Ovary (tissue), 9 donors: ENCODE results near the gene CHCHD6. TPM values are rescaled to one million over a fixed set of nuclear protein-coding genes. Genes with fewer than 3 reads are reported as not detected.

Source experiments
- DNase-seq, 5 donors: peaks; one replicate each; pipeline ENCODE4 v3.0.0-alpha.2; 2019 to 2020
- H3K27ac ChIP-seq, 2 donors: fragments of 200-600 bp; one replicate each; pipeline versions ENCODE4 v1.5.1 to v1.8.0; 2019 to 2022
- H3K27me3 ChIP-seq: fragments of 200-600 bp; one replicate; pipeline ENCODE4 v1.8.0; 2022
- H3K36me3 ChIP-seq: fragments of 200-600 bp; sonication (generic); one replicate; pipeline ENCODE4 v1.5.1; 2019
- H3K4me1 ChIP-seq: one replicate; pipeline ENCODE4 v1.8.1; 2013; ENCODE audit warnings: mild to moderate bottlenecking, moderate library complexity; ENCODE audit not compliant: insufficient read depth
- H3K4me3 ChIP-seq: fragments of 200-600 bp; sonication (generic); one replicate; pipeline ENCODE4 v1.5.1; 2017
- H3K9me3 ChIP-seq, 2 donors: fragments of 200-600 bp in 1 of 2; sonication (generic) in 1 of 2; one replicate each; pipeline versions ENCODE4 v1.5.1 to v1.8.1; 2013 to 2019; ENCODE audit warnings: mild to moderate bottlenecking in 1 of 2, moderate library complexity in 1 of 2
- CTCF ChIP-seq, 3 donors: fragments of 450-650 bp in 2 of 3; fragments of 200-600 bp in 1 of 3; IDR thresholded peaks; one replicate each; pipeline versions ENCODE4 v1.5.1 to v1.8.0; 2016 to 2022; ENCODE audit warnings: antibody characterized with exemption in 3 of 3, mild to moderate bottlenecking in 1 of 3
- EP300 ChIP-seq: sonication (generic); formaldehyde crosslinking; IDR thresholded peaks from one replicate; pipeline ENCODE4 v1.6.1; 2017; ENCODE audit warnings: antibody characterized with exemption
- POLR2A ChIP-seq: fragments of 450-650 bp; IDR thresholded peaks from one replicate; pipeline ENCODE4 v1.6.1; 2017; ENCODE audit warnings: antibody characterized with exemption, mild to moderate bottlenecking, moderate library complexity
- WGBS, 3 donors: extraction: QIAGEN DNeasy Blood & Tissue Kit in 1 of 3; methylation state at CpG; one replicate each; pipeline versions ENCODE4 v1.1.5 to v1.1.7; 2013 to 2017; 5-methylcytosine and 5-hydroxymethylcytosine counted together
- intact Hi-C, 4 donors: fragments of 100-400 bp; cut with DNase I; formaldehyde crosslinking; loops; one replicate each; pipeline versions ENCODE4 v1.11.0 to v1.15.1; 2022 to 2023
- polyA plus RNA-seq, 2 donors: library from polyadenylated mRNA; stranded (reverse); fragments of 200-250 nt in 1 of 2; fragments of 350-450 nt in 1 of 2; fragmentation: Illumina TruSeq in 1 of 2; extraction: RNeasy Lipid Tissue Mini Kit (QIAGEN cat#74804) in 1 of 2; gene quantifications; one replicate each; pipeline ENCODE4 v1.2.3, GENCODE V29; 2013 to 2014
- total RNA-seq, 7 donors: library from RNA; depleted of rRNA in 2 of 7; stranded (reverse); fragments of >200 nt in 2 of 7; fragmentation: NEBNext Ultra II Directional in 3 of 7; extraction: Animal tissue kit (Norgen Biotek cat#: 25700) in 3 of 7; gene quantifications; one replicate each; pipeline versions ENCODE4 v1.1.0 to v1.2.4, GENCODE V29; 2016 to 2023
- donor health status: DM: no; HTN: no; CAD: no; lungs with moderate emphysema.
- donor health status: DM: no; HTN: no; CAD: no.
- donor health status: Bipolar disorder and iron deficiency.
- donor health status: DM: yes; HTN: yes; CAD: no.
- donor health status: DM: no; HTN: no; CAD: no.
- donor health status: DM: yes; HTN: yes; CAD: no.

The CHCHD6 gene
- total and polyA plus RNA-seq, 9 donors = 8.5 to 24.6 (median 19.5) TPM

- Histone ChIP-seq H3K27ac (no peak overlapping the region), H3K9me3 (no peaks in the 10 kb centered on the region), H3K4me1 (peaks cover 3% of the 10 kb centered on the region), H3K36me3 (no peaks in the 10 kb centered on the region), H3K27me3 (no peaks in the 10 kb centered on the region), H3K4me3 (no peak overlapping the region)
- intact Hi-C loops = no loop called here
- 84 to 93% (median 92%) methylated on average over 3 of the region's 3 CpGs for WGBS, 3 donors
- DNase-seq = no peak
- no peak for TF ChIP-seq CTCF (IDR thresholded peaks at IDR 0.05)
- TF ChIP-seq EP300 = no peak
Measured at GRCh38 chr3:126847061-126847460, 143.0 kb downstream of the CHCHD6 start.

GRCh38 chr3:126848991-126849390, 145.0 kb downstream of the CHCHD6 start:
- DNase-seq = no peak
- intact Hi-C loops = no loop called here
- Histone ChIP-seq H3K9me3 (no peaks in the 10 kb centered on the region), H3K4me3 (no peak overlapping the region), H3K27ac (no peak overlapping the region), H3K36me3 (no peaks in the 10 kb centered on the region), H3K27me3 (no peaks in the 10 kb centered on the region), H3K4me1 (peaks cover 3% of the 10 kb centered on the region)
- WGBS, 3 donors = 72 to 86% (median 81%) methylated on average over 6 of the region's 6 CpGs
- TF ChIP-seq CTCF (IDR thresholded peaks at IDR 0.05) (no peak), EP300 (no peak)

- intact Hi-C loops = no loop called here
- no peak for DNase-seq
Measured at GRCh38 chr3:126849768-126850167, 145.7 kb downstream of the CHCHD6 start.

GRCh38 chr3:126850370-126851085, 146.5 kb downstream of the CHCHD6 start:
- Histone ChIP-seq H3K9me3 (no peaks in the 10 kb centered on the region), H3K36me3 (no peaks in the 10 kb centered on the region), H3K27me3 (no peaks in the 10 kb centered on the region), H3K4me3 (no peak overlapping the region), H3K4me1 (peaks cover 3% of the 10 kb centered on the region), H3K27ac (no peak overlapping the region)
- intact Hi-C loops = no loop called here
- peak in 2 of 5 donors; percentile 19 to 51 for DNase-seq
- 35 to 44% (median 39%) methylated on average over 10 of the region's 10 CpGs for WGBS, 3 donors
- no peak for TF ChIP-seq CTCF (IDR thresholded peaks at IDR 0.05)
- TF ChIP-seq POLR2A = no peak
- TF ChIP-seq EP300 = no peak

More at GRCh38 chr3:126849768-126850167, 145.7 kb downstream of the CHCHD6 start:
- no peaks in the 10 kb centered on the region for H3K9me3 ChIP-seq
- no peaks in the 10 kb centered on the region for H3K27me3 ChIP-seq
- no peak overlapping the region for H3K27ac ChIP-seq
- peaks cover 3% of the 10 kb centered on the region for H3K4me1 ChIP-seq
- TF ChIP-seq POLR2A = no peak
- no peak for TF ChIP-seq EP300
- no peak for TF ChIP-seq CTCF (IDR thresholded peaks at IDR 0.05)
- H3K4me3 ChIP-seq = no peak overlapping the region
- no peaks in the 10 kb centered on the region for H3K36me3 ChIP-seq
- WGBS, 3 donors = 97 to 99% (median 98%) methylated on average over 6 of the region's 6 CpGs
